Ishikawa (cell line): ENCODE measurements around the gene SENP1.

Source experiments
- CEBPB ChIP-seq: IDR thresholded peaks from 2 replicates; pipeline ENCODE4 v1.6.1; 2012
- CREB1 ChIP-seq: IDR thresholded peaks from 2 replicates; pipeline ENCODE4 v1.6.1; 2012; ENCODE audit warnings: low read depth
- EGR1 ChIP-seq: IDR thresholded peaks from 2 replicates; pipeline ENCODE4 v1.6.1; 2012
- EP300 ChIP-seq: IDR thresholded peaks from 2 replicates; pipeline ENCODE4 v1.6.1; 2012; ENCODE audit warnings: borderline replicate concordance
- FOXM1 ChIP-seq: IDR thresholded peaks from 2 replicates; pipeline ENCODE4 v1.6.1; 2012; ENCODE audit warnings: low read depth, borderline replicate concordance
- NFIC ChIP-seq: IDR thresholded peaks from 2 replicates; pipeline ENCODE4 v1.6.1; 2012
- RAD21 ChIP-seq: IDR thresholded peaks from 2 replicates; pipeline ENCODE4 v1.6.1; 2012; ENCODE audit warnings: low read depth
- TAF1 ChIP-seq: IDR thresholded peaks from 2 replicates; pipeline ENCODE4 v1.6.1; 2012; ENCODE audit warnings: low read depth, mild to moderate bottlenecking
- TCF12 ChIP-seq: IDR thresholded peaks from 2 replicates; pipeline ENCODE4 v1.6.1; 2012; ENCODE audit warnings: low read depth
- TEAD4 ChIP-seq: IDR thresholded peaks from 2 replicates; pipeline ENCODE4 v1.6.1; 2012
- YY1 ChIP-seq: IDR thresholded peaks from 2 replicates; pipeline ENCODE4 v1.6.1; 2012; ENCODE audit warnings: low read depth
- ZBTB7A ChIP-seq: IDR thresholded peaks from 2 replicates; pipeline ENCODE4 v1.6.1; 2012; ENCODE audit warnings: low read depth
- TF ChIP-seq, protein P1 (sequence below): IDR thresholded peaks from 2 replicates; pipeline ENCODE4 v1.6.1; 2012; ENCODE audit warnings: low read depth, mild to moderate bottlenecking
- TF ChIP-seq, protein P2 (sequence below): IDR thresholded peaks from 2 replicates; pipeline ENCODE4 v1.6.1; 2012
- TF ChIP-seq, protein P3 (sequence below): IDR thresholded peaks from 2 replicates; pipeline ENCODE4 v1.6.1; 2012

Gene SENP1

DNA sequence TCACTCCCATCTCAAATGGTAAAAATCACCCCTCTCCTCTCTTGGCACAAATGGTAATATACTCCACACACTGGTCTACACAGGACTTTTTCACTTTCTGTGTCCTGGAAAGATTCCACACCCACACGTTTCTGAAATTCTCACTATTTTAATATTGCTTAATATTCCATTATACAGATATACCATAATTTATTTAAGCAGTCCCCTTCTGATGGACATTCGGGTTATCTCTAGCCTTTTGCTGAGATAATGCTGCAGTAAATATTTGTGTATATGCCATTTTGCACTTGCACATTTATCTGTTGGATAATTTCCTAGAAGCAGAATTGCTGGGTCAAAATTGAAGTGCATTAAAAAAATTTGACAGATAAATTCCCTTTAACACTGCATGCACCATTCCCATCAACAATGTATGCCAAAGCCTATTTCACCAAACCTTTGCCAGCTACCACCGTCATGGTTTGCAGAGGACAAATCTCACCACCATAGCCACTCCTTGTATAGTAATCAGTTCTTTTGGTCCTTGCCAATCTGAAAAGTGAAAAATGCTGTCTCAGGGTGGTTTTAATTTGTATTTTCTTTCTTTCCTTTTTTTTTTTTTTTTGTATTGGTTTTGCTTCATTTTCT, 86.1 kb downstream of the SENP1 start:
- TF ChIP-seq CEBPB (no peak), YY1 (no peak), TEAD4 (no peak), NFIC (no peak), EP300 (no peak), EGR1 (no peak), RAD21 (no peak), TAF1 (no peak), TCF12 (no peak), CREB1 (no peak), FOXM1 (no peak)
- TF ChIP-seq, protein P1, sequence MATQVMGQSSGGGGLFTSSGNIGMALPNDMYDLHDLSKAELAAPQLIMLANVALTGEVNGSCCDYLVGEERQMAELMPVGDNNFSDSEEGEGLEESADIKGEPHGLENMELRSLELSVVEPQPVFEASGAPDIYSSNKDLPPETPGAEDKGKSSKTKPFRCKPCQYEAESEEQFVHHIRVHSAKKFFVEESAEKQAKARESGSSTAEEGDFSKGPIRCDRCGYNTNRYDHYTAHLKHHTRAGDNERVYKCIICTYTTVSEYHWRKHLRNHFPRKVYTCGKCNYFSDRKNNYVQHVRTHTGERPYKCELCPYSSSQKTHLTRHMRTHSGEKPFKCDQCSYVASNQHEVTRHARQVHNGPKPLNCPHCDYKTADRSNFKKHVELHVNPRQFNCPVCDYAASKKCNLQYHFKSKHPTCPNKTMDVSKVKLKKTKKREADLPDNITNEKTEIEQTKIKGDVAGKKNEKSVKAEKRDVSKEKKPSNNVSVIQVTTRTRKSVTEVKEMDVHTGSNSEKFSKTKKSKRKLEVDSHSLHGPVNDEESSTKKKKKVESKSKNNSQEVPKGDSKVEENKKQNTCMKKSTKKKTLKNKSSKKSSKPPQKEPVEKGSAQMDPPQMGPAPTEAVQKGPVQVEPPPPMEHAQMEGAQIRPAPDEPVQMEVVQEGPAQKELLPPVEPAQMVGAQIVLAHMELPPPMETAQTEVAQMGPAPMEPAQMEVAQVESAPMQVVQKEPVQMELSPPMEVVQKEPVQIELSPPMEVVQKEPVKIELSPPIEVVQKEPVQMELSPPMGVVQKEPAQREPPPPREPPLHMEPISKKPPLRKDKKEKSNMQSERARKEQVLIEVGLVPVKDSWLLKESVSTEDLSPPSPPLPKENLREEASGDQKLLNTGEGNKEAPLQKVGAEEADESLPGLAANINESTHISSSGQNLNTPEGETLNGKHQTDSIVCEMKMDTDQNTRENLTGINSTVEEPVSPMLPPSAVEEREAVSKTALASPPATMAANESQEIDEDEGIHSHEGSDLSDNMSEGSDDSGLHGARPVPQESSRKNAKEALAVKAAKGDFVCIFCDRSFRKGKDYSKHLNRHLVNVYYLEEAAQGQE: no peak
- TF ChIP-seq, protein P2, sequence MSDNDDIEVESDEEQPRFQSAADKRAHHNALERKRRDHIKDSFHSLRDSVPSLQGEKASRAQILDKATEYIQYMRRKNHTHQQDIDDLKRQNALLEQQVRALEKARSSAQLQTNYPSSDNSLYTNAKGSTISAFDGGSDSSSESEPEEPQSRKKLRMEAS: no peak
- TF ChIP-seq, protein P3, sequence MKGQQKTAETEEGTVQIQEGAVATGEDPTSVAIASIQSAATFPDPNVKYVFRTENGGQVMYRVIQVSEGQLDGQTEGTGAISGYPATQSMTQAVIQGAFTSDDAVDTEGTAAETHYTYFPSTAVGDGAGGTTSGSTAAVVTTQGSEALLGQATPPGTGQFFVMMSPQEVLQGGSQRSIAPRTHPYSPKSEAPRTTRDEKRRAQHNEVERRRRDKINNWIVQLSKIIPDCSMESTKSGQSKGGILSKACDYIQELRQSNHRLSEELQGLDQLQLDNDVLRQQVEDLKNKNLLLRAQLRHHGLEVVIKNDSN: no peak

DNA sequence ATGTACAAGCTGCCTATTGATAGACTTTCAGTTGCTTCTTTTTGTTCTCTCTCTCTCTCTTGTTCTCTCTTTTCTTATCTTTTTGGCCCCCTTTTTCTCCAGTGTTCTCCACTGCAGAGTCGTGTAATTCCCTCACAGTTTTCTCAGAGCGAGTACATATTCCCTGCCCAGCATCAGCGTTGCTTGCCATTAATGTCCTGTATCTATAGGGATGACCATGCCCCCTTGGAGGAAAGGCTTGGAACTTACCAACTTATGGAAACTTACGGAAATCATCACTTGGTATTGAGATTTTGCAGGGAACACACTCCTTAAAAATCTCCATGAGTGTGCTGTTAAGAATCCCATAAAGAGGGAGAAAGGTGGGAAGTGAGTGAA, 87.3 kb downstream of the SENP1 start:
- TF ChIP-seq EGR1 (no peak), ZBTB7A (no peak), TEAD4 (no peak), EP300 (no peak), TCF12 (no peak), FOXM1 (no peak), NFIC (no peak), RAD21 (no peak), TAF1 (no peak), CEBPB (no peak), CREB1 (no peak), YY1 (no peak)
- TF ChIP-seq, protein P3: no peak
- TF ChIP-seq, protein P1: no peak
- TF ChIP-seq, protein P2: no peak

DNA sequence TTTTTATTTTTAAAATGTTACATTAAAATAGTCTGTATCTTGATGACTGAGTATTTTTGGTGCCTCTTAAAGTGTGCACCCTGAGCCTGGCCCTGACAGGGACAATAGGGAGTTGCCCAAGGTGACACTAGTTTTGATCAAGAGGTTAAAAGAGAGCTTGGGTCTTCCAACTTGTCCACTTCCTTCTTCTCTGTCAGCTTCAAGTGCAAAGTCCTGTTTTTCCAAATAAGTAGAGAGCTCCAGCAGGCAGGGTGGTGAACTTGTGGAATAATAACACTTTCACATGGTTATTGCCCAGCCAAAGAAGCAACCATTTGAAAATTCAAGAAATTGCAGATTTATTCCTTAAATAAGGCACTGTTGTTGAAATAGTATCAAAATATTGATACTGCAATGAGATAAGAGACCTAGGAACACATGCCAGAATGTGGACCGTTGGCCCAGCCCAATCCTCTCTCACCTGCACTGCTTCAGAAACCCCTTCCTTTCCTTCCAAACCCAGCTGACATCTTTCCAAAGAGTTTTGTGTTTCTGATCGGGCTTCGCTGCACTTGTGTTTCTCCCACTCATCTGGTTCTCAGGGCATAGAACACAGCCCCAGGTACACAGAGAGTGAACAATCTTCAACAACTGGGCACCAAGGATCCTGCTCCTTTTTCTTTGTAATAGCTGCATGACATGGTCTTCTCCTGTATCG, 87.8 kb downstream of the SENP1 start:
- TF ChIP-seq ZBTB7A (no peak), CEBPB (no peak), EP300 (no peak), FOXM1 (no peak), TAF1 (no peak), RAD21 (no peak), NFIC (no peak), YY1 (no peak), TEAD4 (no peak), EGR1 (no peak), CREB1 (no peak)
- TF ChIP-seq, protein P3: no peak
- TF ChIP-seq, protein P2: no peak

DNA sequence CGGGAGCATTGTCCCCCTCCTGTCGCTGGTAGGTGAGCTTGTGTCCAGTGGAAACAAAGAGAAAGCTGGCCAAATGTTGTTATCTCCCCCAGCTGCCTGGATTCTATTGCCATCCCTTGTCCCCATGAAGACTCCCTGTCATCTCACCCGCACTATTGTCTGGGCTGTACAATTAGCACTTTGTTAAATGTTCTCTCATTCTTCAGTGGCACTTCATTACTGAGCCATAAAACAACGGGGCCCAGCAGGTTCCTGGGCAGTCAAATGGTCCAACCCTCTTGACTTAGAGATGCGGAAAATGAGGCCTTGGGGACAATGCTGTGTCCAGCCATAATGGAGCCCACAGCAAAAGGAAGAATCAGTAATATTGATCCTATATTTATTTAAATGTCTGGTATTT, 88.4 kb downstream of the SENP1 start:
- TF ChIP-seq ZBTB7A: no peak
- TF ChIP-seq, protein P3: no peak
- TF ChIP-seq, protein P1: no peak
